ENCODE measurements around the gene ZNF619. TPM values are rescaled to one million over a fixed set of nuclear protein-coding genes. Genes with fewer than 3 reads are reported as not detected.
A peak's percentile ranks its signal among the peaks of the same experiment; 100 is the strongest.

The ZNF619 gene
- total and polyA plus RNA-seq, 2 of the 13 experiments (the other 11 are each of a cell fraction or from before 2014, with no cell fraction given): 0.83 to 5.2 TPM

DNA sequence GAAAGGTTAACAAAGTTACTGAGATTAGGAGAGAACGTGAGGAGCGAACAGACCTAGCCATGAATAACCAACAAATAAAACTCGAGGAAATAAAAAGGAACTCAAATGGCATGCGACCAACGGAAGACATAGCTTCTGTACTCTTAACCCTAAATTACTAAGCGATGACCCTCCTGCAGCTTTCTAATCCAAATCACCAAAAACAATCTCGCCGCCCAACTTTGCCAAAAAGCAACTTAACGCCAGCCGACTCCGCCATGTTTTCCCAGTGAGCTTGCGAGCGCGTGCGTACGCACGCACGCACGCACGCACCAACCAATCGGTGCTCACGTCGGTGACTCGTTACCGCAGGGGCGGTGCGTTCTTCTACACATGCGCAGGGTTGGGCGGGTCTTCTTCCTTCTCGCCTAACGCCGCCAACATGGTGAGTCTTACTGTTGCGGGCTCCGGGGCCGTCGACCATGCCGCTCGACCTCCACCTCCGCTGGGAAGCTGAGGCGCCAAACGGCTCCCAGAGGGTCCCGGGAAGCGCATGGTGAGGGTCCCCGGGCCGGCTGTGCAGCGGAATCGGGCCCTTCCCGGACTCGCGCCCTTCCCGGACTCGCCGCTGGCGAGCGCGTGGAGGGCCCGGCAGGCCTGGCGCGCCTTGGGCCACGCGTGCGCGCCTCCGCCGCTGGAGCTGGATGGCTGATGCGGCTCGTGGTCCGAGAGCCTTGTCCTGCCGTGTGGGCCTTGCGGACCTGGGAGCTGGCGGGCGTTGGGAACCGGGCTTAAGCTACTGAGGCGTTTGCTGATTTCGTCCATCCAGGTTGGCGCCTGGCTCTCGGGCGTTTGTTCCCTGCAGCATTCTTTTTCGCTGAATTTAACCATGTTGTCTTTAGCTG lies 19.7 kb upstream of the ZNF619 start, which contains the start of gene RPL14 (continued):
- TF ChIP-seq PHF20 (CRISPR knock-in tag; IDR thresholded peaks at IDR 0.05) (peak; percentile 88), ELF1 (CRISPR knock-in tag; IDR thresholded peaks at IDR 0.05) (peak; percentile 71), ZNF703 (CRISPR knock-in tag; IDR thresholded peaks at IDR 0.05; ENCODE audit: borderline replicate concordance) (no peak), FOSL1 (CRISPR knock-in tag; IDR thresholded peaks at IDR 0.05; ENCODE audit: borderline replicate concordance) (no peak), ZNF343 (CRISPR knock-in tag; IDR thresholded peaks at IDR 0.05) (peak; percentile 74; the same call in 1 of the 2 replicates), MYC (CRISPR knock-in tag; IDR thresholded peaks at IDR 0.05; ENCODE audit: borderline replicate concordance) (peak; percentile 99), ZNF460 (CRISPR knock-in tag; IDR thresholded peaks at IDR 0.05; ENCODE audit: borderline replicate concordance) (no peak)
- TF ChIP-seq, protein P1, sequence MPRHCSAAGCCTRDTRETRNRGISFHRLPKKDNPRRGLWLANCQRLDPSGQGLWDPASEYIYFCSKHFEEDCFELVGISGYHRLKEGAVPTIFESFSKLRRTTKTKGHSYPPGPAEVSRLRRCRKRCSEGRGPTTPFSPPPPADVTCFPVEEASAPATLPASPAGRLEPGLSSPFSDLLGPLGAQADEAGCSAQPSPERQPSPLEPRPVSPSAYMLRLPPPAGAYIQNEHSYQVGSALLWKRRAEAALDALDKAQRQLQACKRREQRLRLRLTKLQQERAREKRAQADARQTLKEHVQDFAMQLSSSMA (CRISPR knock-in tag; IDR thresholded peaks at IDR 0.05): no peak
- TF ChIP-seq, protein P2, sequence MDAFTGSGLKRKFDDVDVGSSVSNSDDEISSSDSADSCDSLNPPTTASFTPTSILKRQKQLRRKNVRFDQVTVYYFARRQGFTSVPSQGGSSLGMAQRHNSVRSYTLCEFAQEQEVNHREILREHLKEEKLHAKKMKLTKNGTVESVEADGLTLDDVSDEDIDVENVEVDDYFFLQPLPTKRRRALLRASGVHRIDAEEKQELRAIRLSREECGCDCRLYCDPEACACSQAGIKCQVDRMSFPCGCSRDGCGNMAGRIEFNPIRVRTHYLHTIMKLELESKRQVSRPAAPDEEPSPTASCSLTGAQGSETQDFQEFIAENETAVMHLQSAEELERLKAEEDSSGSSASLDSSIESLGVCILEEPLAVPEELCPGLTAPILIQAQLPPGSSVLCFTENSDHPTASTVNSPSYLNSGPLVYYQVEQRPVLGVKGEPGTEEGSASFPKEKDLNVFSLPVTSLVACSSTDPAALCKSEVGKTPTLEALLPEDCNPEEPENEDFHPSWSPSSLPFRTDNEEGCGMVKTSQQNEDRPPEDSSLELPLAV (CRISPR knock-in tag; conservative IDR thresholded peaks at IDR 0.05; ENCODE audit: low read depth): peak; percentile 77; the same call in 1 of the 2 replicates
- TF ChIP-seq, protein P3, sequence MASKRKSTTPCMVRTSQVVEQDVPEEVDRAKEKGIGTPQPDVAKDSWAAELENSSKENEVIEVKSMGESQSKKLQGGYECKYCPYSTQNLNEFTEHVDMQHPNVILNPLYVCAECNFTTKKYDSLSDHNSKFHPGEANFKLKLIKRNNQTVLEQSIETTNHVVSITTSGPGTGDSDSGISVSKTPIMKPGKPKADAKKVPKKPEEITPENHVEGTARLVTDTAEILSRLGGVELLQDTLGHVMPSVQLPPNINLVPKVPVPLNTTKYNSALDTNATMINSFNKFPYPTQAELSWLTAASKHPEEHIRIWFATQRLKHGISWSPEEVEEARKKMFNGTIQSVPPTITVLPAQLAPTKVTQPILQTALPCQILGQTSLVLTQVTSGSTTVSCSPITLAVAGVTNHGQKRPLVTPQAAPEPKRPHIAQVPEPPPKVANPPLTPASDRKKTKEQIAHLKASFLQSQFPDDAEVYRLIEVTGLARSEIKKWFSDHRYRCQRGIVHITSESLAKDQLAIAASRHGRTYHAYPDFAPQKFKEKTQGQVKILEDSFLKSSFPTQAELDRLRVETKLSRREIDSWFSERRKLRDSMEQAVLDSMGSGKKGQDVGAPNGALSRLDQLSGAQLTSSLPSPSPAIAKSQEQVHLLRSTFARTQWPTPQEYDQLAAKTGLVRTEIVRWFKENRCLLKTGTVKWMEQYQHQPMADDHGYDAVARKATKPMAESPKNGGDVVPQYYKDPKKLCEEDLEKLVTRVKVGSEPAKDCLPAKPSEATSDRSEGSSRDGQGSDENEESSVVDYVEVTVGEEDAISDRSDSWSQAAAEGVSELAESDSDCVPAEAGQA (IDR thresholded peaks at IDR 0.05; ENCODE audit: low read depth): peak; percentile 51; the same call in 1 of the 2 replicates
- TF ChIP-seq, protein P3 (CRISPR knock-in tag; IDR thresholded peaks at IDR 0.05; ENCODE audit: borderline replicate concordance): no peak
- TF ChIP-seq, protein P4, sequence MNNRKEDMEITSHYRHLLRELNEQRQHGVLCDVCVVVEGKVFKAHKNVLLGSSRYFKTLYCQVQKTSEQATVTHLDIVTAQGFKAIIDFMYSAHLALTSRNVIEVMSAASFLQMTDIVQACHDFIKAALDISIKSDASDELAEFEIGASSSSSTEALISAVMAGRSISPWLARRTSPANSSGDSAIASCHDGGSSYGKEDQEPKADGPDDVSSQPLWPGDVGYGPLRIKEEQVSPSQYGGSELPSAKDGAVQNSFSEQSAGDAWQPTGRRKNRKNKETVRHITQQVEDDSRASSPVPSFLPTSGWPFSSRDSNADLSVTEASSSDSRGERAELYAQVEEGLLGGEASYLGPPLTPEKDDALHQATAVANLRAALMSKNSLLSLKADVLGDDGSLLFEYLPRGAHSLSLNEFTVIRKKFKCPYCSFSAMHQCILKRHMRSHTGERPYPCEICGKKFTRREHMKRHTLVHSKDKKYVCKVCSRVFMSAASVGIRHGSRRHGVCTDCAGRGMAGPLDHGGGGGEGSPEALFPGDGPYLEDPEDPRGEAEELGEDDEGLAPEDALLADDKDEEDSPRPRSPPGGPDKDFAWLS (CRISPR knock-in tag; IDR thresholded peaks at IDR 0.05; ENCODE audit: borderline replicate concordance): no peak

Measured in HepG2 (cell line).